Dermis blood vessel endothelial cell (primary cell): Measurements from ENCODE around the gene HMCN1. TPM values are rescaled to one million over a fixed set of nuclear protein-coding genes. Genes with fewer than 3 reads are reported as not detected.
"Not testable (repeated sequence)": the region's sequence is repeated elsewhere in the genome, so short reads cannot be mapped to it uniquely, and the experiment has no call there.

ENCODE experiments used
- DNase-seq: peaks from one replicate; pipeline ENCODE4 v3.0.0; 2010
- total RNA-seq: library from RNA; depleted of rRNA; stranded (reverse); fragments of >200 nt; gene quantifications from 2 replicates; pipeline ENCODE4 v1.2.3, GENCODE V29; 2014

The HMCN1 gene
- total RNA-seq, 1 donor from 2014 or later: 8.3 TPM

GRCh38 chr1:186099336-186100104 lies 365.3 kb downstream of the HMCN1 start:
- no peak for DNase-seq

GRCh38 chr1:186102107-186102506 lies 367.9 kb downstream of the HMCN1 start:
- no peak for DNase-seq

- peak; percentile 89 for DNase-seq
These were observed 368.5 kb downstream of the HMCN1 start for GRCh38 chr1:186102547-186103148.

GRCh38 chr1:186104459-186104858 lies 370.3 kb downstream of the HMCN1 start:
- no peak for DNase-seq

- no peak for DNase-seq
These were observed 378.1 kb downstream of the HMCN1 start for GRCh38 chr1:186112280-186112679.

- no peak for DNase-seq
These were observed 379.3 kb downstream of the HMCN1 start for GRCh38 chr1:186113461-186113860.

GRCh38 chr1:186118724-186119123 lies 384.5 kb downstream of the HMCN1 start:
- DNase-seq: no peak

- no peak for DNase-seq
These were observed 388.6 kb downstream of the HMCN1 start for GRCh38 chr1:186122837-186123236.

GRCh38 chr1:186125035-186125434 lies 390.8 kb downstream of the HMCN1 start:
- DNase-seq: no peak

GRCh38 chr1:186125511-186125910 lies 391.3 kb downstream of the HMCN1 start:
- DNase-seq: no peak

- DNase-seq: no peak
These were observed 395.6 kb downstream of the HMCN1 start for GRCh38 chr1:186129758-186130157.

- DNase-seq: no peak
These were observed 404.9 kb downstream of the HMCN1 start for GRCh38 chr1:186139115-186139514.

- DNase-seq: no peak
These were observed 405.5 kb downstream of the HMCN1 start for GRCh38 chr1:186139701-186140100.

GRCh38 chr1:186142159-186142558 lies 408.0 kb downstream of the HMCN1 start:
- no peak for DNase-seq

GRCh38 chr1:186142916-186143315 lies 408.7 kb downstream of the HMCN1 start:
- DNase-seq: no peak

- no peak for DNase-seq
These were observed 409.3 kb downstream of the HMCN1 start for GRCh38 chr1:186143481-186143880.

GRCh38 chr1:186144505-186144904 lies 410.3 kb downstream of the HMCN1 start:
- no peak for DNase-seq

GRCh38 chr1:186146974-186147373 lies 412.8 kb downstream of the HMCN1 start:
- DNase-seq: no peak

GRCh38 chr1:186149591-186149990 lies 415.4 kb downstream of the HMCN1 start:
- no peak for DNase-seq

GRCh38 chr1:186152227-186152619 lies 418.0 kb downstream of the HMCN1 start:
- no peak for DNase-seq

- DNase-seq: no peak
These were observed 418.5 kb downstream of the HMCN1 start for GRCh38 chr1:186152620-186153239.

GRCh38 chr1:186154651-186155050 lies 420.5 kb downstream of the HMCN1 start:
- no peak for DNase-seq

GRCh38 chr1:186155594-186155993 lies 421.4 kb downstream of the HMCN1 start:
- peak; percentile 62 for DNase-seq

- not testable (repeated sequence) for DNase-seq
These were observed 428.7 kb downstream of the HMCN1 start for GRCh38 chr1:186162895-186163294.
